Caco-2 (cell line): ENCODE results near the gene PHLPP1. TPM values are rescaled to one million over a fixed set of nuclear protein-coding genes. Genes with fewer than 3 reads are reported as not detected.
"Not testable (repeated sequence)": the region's sequence is repeated elsewhere in the genome, so short reads cannot be mapped to it uniquely, and the experiment has no call there.

Experiments used
- BruUV-seq: library from RNA; stranded (reverse); fragments of 400-500 nt; replicated peaks from 2 replicates; lab custom pipeline; 2021; lab: Mats Ljungman, UMichigan
- CTCF ChIA-PET: fragments of 300-600 bp; sonication (Branson Sonifier 250); formaldehyde crosslinking; loops from one replicate; lab custom pipeline; 2022; ENCODE audit warnings: antibody characterized with exemption; lab: Charles Lee
- POLR2A ChIA-PET: fragments of 300-600 bp; sonication (Branson Sonifier 250); formaldehyde crosslinking; loops from one replicate; lab custom pipeline; 2022; ENCODE audit warnings: antibody characterized with exemption; lab: Charles Lee
- DNase-seq, 2 experiments: peaks; one replicate each; pipeline versions ENCODE4 v3.0.0 to v3.0.0-alpha.2; 2020 to 2022
- H3K27me3 ChIP-seq: replicated peaks from 2 replicates; pipeline ENCODE4 v1.6.0; 2011; ENCODE audit warnings: low read length; ENCODE audit not compliant: control insufficient read depth, insufficient read depth
- H3K36me3 ChIP-seq: 2 replicates; pipeline ENCODE4 v1.5.1; 2011; ENCODE audit warnings: low read length; ENCODE audit not compliant: control insufficient read depth, insufficient read depth
- H3K4me1 ChIP-seq: fragments of 250-450 bp; sonication (Bioruptor Pico); 2 replicates; pipeline ENCODE4 v1.5.1; 2020; ENCODE audit warnings: mild to moderate bottlenecking
- H3K4me3 ChIP-seq: 2 replicates; pipeline ENCODE4 v1.5.1; 2011; ENCODE audit warnings: low read depth, mild to moderate bottlenecking, control low read depth, low read length
- H3K9me3 ChIP-seq: fragments of 250-450 bp; sonication (Bioruptor Pico); 2 replicates; pipeline ENCODE4 v1.5.1; 2020; ENCODE audit warnings: mild to moderate bottlenecking, moderate library complexity
- H3K27ac Mint-ChIP-seq: one replicate; pipeline ENCODE4 v1.8.0; 2022; ENCODE audit warnings: mixed read lengths; ENCODE audit not compliant: unreplicated experiment
- H3K27me3 Mint-ChIP-seq: one replicate; pipeline ENCODE4 v1.8.0; 2022; ENCODE audit warnings: mixed read lengths; ENCODE audit not compliant: insufficient read depth, unreplicated experiment
- H3K36me3 Mint-ChIP-seq: one replicate; pipeline ENCODE4 v1.8.0; 2022; ENCODE audit warnings: mild to moderate bottlenecking, mixed read lengths; ENCODE audit not compliant: insufficient read depth, unreplicated experiment
- H3K4me1 Mint-ChIP-seq: one replicate; pipeline ENCODE4 v1.8.0; 2022; ENCODE audit warnings: low read depth, mixed read lengths; ENCODE audit not compliant: unreplicated experiment
- H3K4me3 Mint-ChIP-seq: one replicate; pipeline ENCODE4 v1.8.0; 2022; ENCODE audit warnings: mild to moderate bottlenecking, moderate library complexity, mixed read lengths; ENCODE audit not compliant: unreplicated experiment
- H3K9me3 Mint-ChIP-seq: one replicate; pipeline ENCODE4 v1.8.0; 2022; ENCODE audit warnings: mixed read lengths; ENCODE audit not compliant: unreplicated experiment
- CTCF ChIP-seq, 2 experiments: fragments of 200-600 bp in 1 of 2; IDR thresholded peaks; 1 replicate in 1 of 2; 2 replicates in 1 of 2; pipeline versions ENCODE4 v1.5.1 to v1.8.0; 2011 to 2022; ENCODE audit warnings: antibody characterized with exemption in 1 of 2, control low read depth in 1 of 2, inconsistent platforms in 1 of 2, low read depth in 1 of 2, low read length in 1 of 2, mild to moderate bottlenecking in 1 of 2, moderate library complexity in 1 of 2; ENCODE audit not compliant: insufficient read depth in 1 of 2, severe bottlenecking in 1 of 2, unreplicated experiment in 1 of 2
- intact Hi-C: fragments of 100-400 bp; cut with micrococcal nuclease; formaldehyde crosslinking; loops from one replicate; pipeline ENCODE4 v1.10.0; 2022; ENCODE audit not compliant: unreplicated experiment
- total RNA-seq: library from RNA; stranded (reverse); gene quantifications from 2 replicates; pipeline ENCODE4 v1.2.3, GENCODE V29; 2022

Gene PHLPP1
- total RNA-seq, 1 experiment from 2014 or later: 20.1 TPM

DNA sequence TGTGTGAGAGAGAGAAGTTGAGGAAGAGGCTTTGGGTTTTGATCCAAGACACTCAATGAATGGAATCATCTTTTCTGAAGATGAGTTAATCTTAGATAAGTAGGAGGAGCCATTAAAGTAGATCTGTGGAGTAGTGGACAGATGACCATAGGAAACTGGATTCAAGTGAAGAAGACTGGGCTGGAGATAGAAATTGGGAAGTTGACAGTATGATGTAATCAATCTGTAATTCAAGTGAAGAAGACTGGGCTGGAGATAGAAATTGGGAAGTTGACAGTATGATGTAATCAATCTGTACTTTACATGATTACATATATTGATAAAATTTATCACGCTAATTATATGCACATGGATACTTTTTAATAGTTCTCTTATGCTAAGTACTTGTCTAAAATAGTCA lies 92.8 kb downstream of the PHLPP1 start:
- intact Hi-C loops: no loop called here
- H3K9me3 ChIP-seq: no peaks in the 10 kb centered on the region

DNA sequence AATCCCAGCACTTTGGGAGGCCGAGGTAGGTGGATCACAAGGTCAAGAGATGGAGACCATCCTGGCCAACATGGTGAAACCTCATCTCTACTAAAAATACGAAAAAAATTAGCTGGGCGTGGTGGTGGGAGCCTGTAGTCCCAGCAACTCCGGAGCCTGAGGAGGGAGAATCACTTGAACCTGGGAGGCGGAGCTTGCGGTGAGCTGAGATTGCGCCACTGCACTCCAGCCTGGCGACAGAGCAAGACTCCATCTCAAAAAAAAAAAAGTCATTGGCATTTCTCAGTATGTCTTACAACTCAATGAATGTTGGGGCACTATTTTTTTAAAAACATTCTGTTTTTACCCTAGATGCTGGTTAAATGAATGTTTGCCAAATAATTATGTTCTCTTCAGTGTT lies 94.1 kb downstream of the PHLPP1 start:
- H3K27me3 Mint-ChIP-seq, BruUV-seq, H3K9me3 ChIP-seq, H3K36me3 Mint-ChIP-seq, H3K9me3 Mint-ChIP-seq, intact Hi-C loops, H3K4me3 ChIP-seq, H3K4me3 Mint-ChIP-seq, H3K27ac Mint-ChIP-seq, POLR2A ChIA-PET, CTCF ChIA-PET, DNase-seq, H3K27me3 ChIP-seq, H3K36me3 ChIP-seq: not testable (repeated sequence)
- H3K4me1 Mint-ChIP-seq: peaks cover 21% of the 10 kb centered on the region
- peaks cover 45% of the 10 kb centered on the region for H3K4me1 ChIP-seq

More for the DNA sequence above, 92.8 kb downstream of the PHLPP1 start:
- no peaks in the 10 kb centered on the region for H3K36me3 ChIP-seq
- H3K4me1 Mint-ChIP-seq: peaks cover 21% of the 10 kb centered on the region
- no peak for TF ChIP-seq CTCF (IDR thresholded peaks at IDR 0.05; ENCODE audit: insufficient read depth in 1 of 2, low read depth in 1 of 2, low read length in 1 of 2, severe bottlenecking in 1 of 2, unreplicated experiment in 1 of 2)
- H3K9me3 Mint-ChIP-seq: no peaks in the 10 kb centered on the region
- H3K4me1 ChIP-seq: peaks cover 35% of the 10 kb centered on the region
- peaks cover 4% of the 10 kb centered on the region for H3K36me3 Mint-ChIP-seq
- ChIA-PET CTCF (interaction anchor here (0.6 kb wide), 1 partner anchor 16 kb away, joined by 4 read pairs; no protein-coding TSS in a partner anchor), POLR2A (no interaction called here)
- peak overlapping the region; percentile 68 for H3K27ac Mint-ChIP-seq
- no TSS peak for BruUV-seq
- H3K4me3 Mint-ChIP-seq: no peak overlapping the region
- H3K27me3 Mint-ChIP-seq: no peaks in the 10 kb centered on the region
- DNase-seq: no peak
- no peak overlapping the region for H3K4me3 ChIP-seq
- no peaks in the 10 kb centered on the region for H3K27me3 ChIP-seq

DNA sequence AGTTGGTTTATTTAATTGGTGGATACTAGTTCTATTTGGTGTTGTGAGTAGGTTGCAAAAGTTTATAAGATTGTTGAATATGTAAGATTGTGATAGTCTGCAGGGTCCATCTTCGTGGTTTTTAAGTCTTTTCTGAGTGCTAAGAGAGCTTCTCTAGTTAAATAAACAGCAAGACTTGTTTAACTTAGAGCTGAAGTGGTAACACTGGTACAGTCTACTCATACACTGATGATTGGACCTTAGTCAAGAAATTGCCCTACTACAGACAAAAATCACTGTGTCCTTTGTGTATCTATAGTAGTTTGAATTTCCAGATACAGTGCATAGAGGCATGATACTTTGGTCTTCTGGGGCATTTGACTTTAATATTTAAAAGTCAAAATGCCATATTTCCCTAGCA lies 94.6 kb downstream of the PHLPP1 start:
- H3K36me3 ChIP-seq: no peaks in the 10 kb centered on the region
- H3K4me1 ChIP-seq: peaks cover 49% of the 10 kb centered on the region
- no peak for TF ChIP-seq CTCF (IDR thresholded peaks at IDR 0.05; ENCODE audit: insufficient read depth in 1 of 2, low read depth in 1 of 2, low read length in 1 of 2, severe bottlenecking in 1 of 2, unreplicated experiment in 1 of 2)
- ChIA-PET CTCF (interaction anchor here (0.6 kb wide), 1 partner anchor 95 kb away, joined by 3 read pairs; the partner anchor contains the start of gene PHLPP1), POLR2A (no interaction called here)
- Mint-ChIP-seq H3K36me3 (peaks cover 4% of the 10 kb centered on the region), H3K27me3 (no peaks in the 10 kb centered on the region), H3K27ac (no peak overlapping the region), H3K4me1 (peaks cover 21% of the 10 kb centered on the region), H3K4me3 (no peak overlapping the region), H3K9me3 (no peaks in the 10 kb centered on the region)
- H3K27me3 ChIP-seq: no peaks in the 10 kb centered on the region
- no peak overlapping the region for H3K4me3 ChIP-seq
- H3K9me3 ChIP-seq: no peaks in the 10 kb centered on the region
- intact Hi-C loops: loop anchor here (5.0 kb wide), 1 partner anchor 77 kb away; no protein-coding TSS in a partner anchor
- DNase-seq: no peak
- BruUV-seq: no TSS peak
